BLaER1 treated with 17β-estradiol and CSF1 and Interleukin-3, amounts not matched to agents 10 nM and 100 nM (cell line): Measurements from ENCODE around the gene TOR1A.

Source experiments
- H3K27ac ChIP-seq, 11 experiments: shearing (Covaris generic); formaldehyde crosslinking; 2 replicates each; pipeline ENCODE4 v1.8.1; 2022
- H3K27me3 ChIP-seq, 11 experiments: shearing (Covaris generic); formaldehyde crosslinking; 2 replicates each; pipeline ENCODE4 v1.8.1; 2022
- H3K36me3 ChIP-seq, 11 experiments: shearing (Covaris generic); formaldehyde crosslinking; 2 replicates each; pipeline ENCODE4 v1.8.1; 2022
- H3K4me1 ChIP-seq, 10 experiments: shearing (Covaris generic); formaldehyde crosslinking; 2 replicates each; pipeline ENCODE4 v1.8.1; 2022
- H3K4me2 ChIP-seq, 11 experiments: shearing (Covaris generic); formaldehyde crosslinking; 2 replicates each; pipeline ENCODE4 v1.8.1; 2022
- H3K4me3 ChIP-seq, 10 experiments: shearing (Covaris generic); formaldehyde crosslinking; 2 replicates each; pipeline ENCODE4 v1.8.1; 2022
- H3K9ac ChIP-seq, 11 experiments: shearing (Covaris generic); formaldehyde crosslinking; 2 replicates each; pipeline ENCODE4 v1.8.1; 2022
- H3K9me3 ChIP-seq, 11 experiments: shearing (Covaris generic); formaldehyde crosslinking; replicated peaks in 1 of 11; 2 replicates each; pipeline ENCODE4 v1.8.1; 2022
- H4K20me1 ChIP-seq, 11 experiments: shearing (Covaris generic); formaldehyde crosslinking; 2 replicates each; pipeline ENCODE4 v1.8.1; 2022
- Cebpa-rat ChIP-seq, 11 experiments: shearing (Covaris generic); IDR thresholded peaks; 2 replicates each; pipeline ENCODE4 v1.8.1; 2022

Gene TOR1A

GRCh38 chr9:129858167-129858962 lies 34.4 kb upstream of the TOR1A start:
- peaks cover 45 to 78% (median 71%) of the 10 kb centered on the region in 11 experiments for H3K36me3 ChIP-seq

DNA sequence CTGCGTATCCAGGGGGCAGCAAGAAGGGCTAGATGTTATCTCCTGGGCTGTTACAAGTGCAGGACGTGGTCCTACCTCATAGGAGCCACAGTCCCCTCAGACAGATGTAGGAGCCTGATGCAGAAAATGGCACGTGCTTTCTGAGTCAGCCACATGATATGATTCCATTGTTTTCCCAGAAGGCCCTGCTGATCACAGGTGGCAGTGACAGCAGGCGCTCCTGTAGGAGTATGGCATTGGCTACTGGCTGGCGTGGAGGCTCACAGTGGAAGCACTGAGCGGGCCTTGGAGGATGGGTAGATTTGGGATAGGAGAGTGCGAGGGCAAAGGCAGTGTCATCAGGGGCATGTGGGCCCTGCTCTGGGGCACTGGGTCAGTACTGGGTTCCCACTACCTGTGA lies 33.3 kb upstream of the TOR1A start:
- H3K36me3 ChIP-seq, result peaks cover 55 to 88% (median 81%) of the 10 kb centered on the region in 11 experiments
- H3K4me1 ChIP-seq, result peaks cover 0 to 27% (median 23%) of the 10 kb centered on the region in 10 experiments; a peak in 16 of 20 replicates
- no peak overlapping the region for H3K4me2 ChIP-seq
- no peak overlapping the region for H3K9ac ChIP-seq
- no peaks in the 10 kb centered on the region for H3K9me3 ChIP-seq
- TF ChIP-seq Cebpa-rat (IDR thresholded peaks at IDR 0.05), result no peak
- H4K20me1 ChIP-seq, result peaks cover 0 to 2% (median 0%) of the 10 kb centered on the region in 11 experiments; a peak in 1 of 22 replicates
- H3K27ac ChIP-seq, result no peak overlapping the region; a peak in 1 of 22 replicates
- H3K27me3 ChIP-seq, result no peaks in the 10 kb centered on the region
- H3K4me3 ChIP-seq, result no peak overlapping the region

More at GRCh38 chr9:129858167-129858962, 34.4 kb upstream of the TOR1A start:
- no peak for TF ChIP-seq Cebpa-rat (IDR thresholded peaks at IDR 0.05)
- H3K4me3 ChIP-seq, result no peak overlapping the region
- peak overlapping the region in 2 of 11 experiments; percentile 18 to 33; a peak in 2 of 22 replicates for H3K27ac ChIP-seq
- H4K20me1 ChIP-seq, result peaks cover 0 to 2% (median 0%) of the 10 kb centered on the region in 11 experiments; a peak in 1 of 22 replicates
- H3K9ac ChIP-seq, result no peak overlapping the region
- no peaks in the 10 kb centered on the region for H3K27me3 ChIP-seq
- peaks cover 11 to 38% (median 35%) of the 10 kb centered on the region in 10 experiments for H3K4me1 ChIP-seq
- no peak overlapping the region for H3K4me2 ChIP-seq
- no peaks in the 10 kb centered on the region for H3K9me3 ChIP-seq

DNA sequence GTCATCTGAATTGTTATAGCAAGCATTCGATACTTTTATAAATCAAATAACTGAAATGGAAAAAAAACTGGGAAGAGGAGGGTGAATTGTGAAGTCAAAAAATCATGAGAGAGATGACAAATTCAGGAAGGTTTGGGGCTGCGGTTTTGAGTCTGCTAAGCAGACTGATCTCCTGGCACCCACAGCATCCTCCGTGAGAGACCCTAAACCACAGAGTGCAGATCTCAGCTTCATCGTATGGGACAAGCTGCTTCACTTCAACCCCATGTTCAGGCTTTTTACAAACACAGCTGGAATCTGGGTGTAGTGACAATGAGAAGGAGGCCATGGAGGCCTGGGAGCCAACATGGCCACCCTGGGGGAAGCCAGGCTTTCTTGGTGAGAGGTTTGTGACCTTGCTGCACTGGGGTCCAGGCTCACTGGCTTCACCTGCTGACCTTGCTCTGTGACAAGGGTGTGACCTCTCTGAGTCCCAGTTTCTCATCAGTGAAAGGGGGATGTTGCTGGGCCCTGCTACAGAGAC lies 30.7 kb upstream of the TOR1A start:
- peaks cover 62 to 93% (median 79%) of the 10 kb centered on the region in 11 experiments for H3K36me3 ChIP-seq
- peaks cover 0 to 2% (median 0%) of the 10 kb centered on the region in 11 experiments; a peak in 3 of 22 replicates for H4K20me1 ChIP-seq
- no peak overlapping the region for H3K4me2 ChIP-seq
- H3K27ac ChIP-seq, result peak overlapping the region in 1 of 11 experiments; percentile 40; a peak in 1 of 22 replicates
- no peak overlapping the region; a peak in 1 of 22 replicates for H3K9ac ChIP-seq
- no peak for TF ChIP-seq Cebpa-rat (IDR thresholded peaks at IDR 0.05)
- no peaks in the 10 kb centered on the region for H3K9me3 ChIP-seq
- peaks cover 0 to 14% (median 6%) of the 10 kb centered on the region in 10 experiments; a peak in 10 of 20 replicates for H3K4me1 ChIP-seq
- H3K27me3 ChIP-seq, result no peaks in the 10 kb centered on the region
- no peak overlapping the region for H3K4me3 ChIP-seq

GRCh38 chr9:129853614-129854013 lies 29.7 kb upstream of the TOR1A start:
- no peak for TF ChIP-seq Cebpa-rat (IDR thresholded peaks at IDR 0.05)
- H3K27ac ChIP-seq, result no peak overlapping the region
- no peak overlapping the region for H3K4me3 ChIP-seq
- H3K9ac ChIP-seq, result no peak overlapping the region
- H4K20me1 ChIP-seq, result peaks cover 0 to 10% (median 3%) of the 10 kb centered on the region in 11 experiments; a peak in 6 of 22 replicates
- no peaks in the 10 kb centered on the region for H3K9me3 ChIP-seq
- H3K4me1 ChIP-seq, result peaks cover 0 to 21% (median 10%) of the 10 kb centered on the region in 10 experiments; a peak in 11 of 20 replicates
- no peak overlapping the region for H3K4me2 ChIP-seq
- no peaks in the 10 kb centered on the region for H3K27me3 ChIP-seq
- H3K36me3 ChIP-seq, result peaks cover 57 to 92% (median 78%) of the 10 kb centered on the region in 11 experiments

DNA sequence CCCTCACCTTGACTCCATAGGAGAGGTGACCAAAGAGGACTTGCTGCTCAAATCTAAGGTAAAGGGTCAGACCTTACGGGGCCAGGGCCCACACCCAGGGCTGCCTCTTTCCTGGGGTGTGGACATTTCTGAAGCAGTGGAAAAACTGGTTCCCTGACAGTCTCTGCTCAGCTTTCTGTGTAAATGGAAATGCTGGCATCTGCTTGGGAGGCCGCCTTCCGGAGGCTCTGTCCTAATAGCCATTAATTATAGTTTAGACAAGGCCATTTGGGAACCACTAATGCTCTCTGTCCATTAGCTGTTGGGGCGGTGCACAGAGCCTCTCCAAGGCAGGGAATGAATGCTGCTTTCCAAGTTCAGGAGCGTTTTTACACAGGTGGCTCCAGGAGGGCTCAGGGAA lies 28.6 kb upstream of the TOR1A start:
- peaks cover 47 to 82% (median 68%) of the 10 kb centered on the region in 11 experiments for H3K36me3 ChIP-seq
- no peak for TF ChIP-seq Cebpa-rat (IDR thresholded peaks at IDR 0.05)
- no peak overlapping the region for H3K4me2 ChIP-seq
- H3K4me1 ChIP-seq, result peaks cover 0 to 21% (median 11%) of the 10 kb centered on the region in 10 experiments; a peak in 12 of 20 replicates
- H3K9me3 ChIP-seq, result no peaks in the 10 kb centered on the region
- peaks cover 0 to 10% (median 3%) of the 10 kb centered on the region in 11 experiments; a peak in 6 of 22 replicates for H4K20me1 ChIP-seq
- H3K9ac ChIP-seq, result no peak overlapping the region
- H3K4me3 ChIP-seq, result no peak overlapping the region
- no peak overlapping the region for H3K27ac ChIP-seq
- no peaks in the 10 kb centered on the region for H3K27me3 ChIP-seq

GRCh38 chr9:129851821-129852220 lies 27.9 kb upstream of the TOR1A start:
- peaks cover 46 to 74% (median 62%) of the 10 kb centered on the region in 11 experiments for H3K36me3 ChIP-seq
- TF ChIP-seq Cebpa-rat (IDR thresholded peaks at IDR 0.05), result no peak
- no peak overlapping the region for H3K27ac ChIP-seq
- peaks cover 5 to 23% (median 16%) of the 10 kb centered on the region in 10 experiments; a peak in 19 of 20 replicates for H3K4me1 ChIP-seq
- no peak overlapping the region for H3K9ac ChIP-seq
- no peak overlapping the region for H3K4me3 ChIP-seq
- H3K9me3 ChIP-seq, result no peaks in the 10 kb centered on the region
- H3K27me3 ChIP-seq, result no peaks in the 10 kb centered on the region
- peaks cover 0 to 10% (median 3%) of the 10 kb centered on the region in 11 experiments; a peak in 6 of 22 replicates for H4K20me1 ChIP-seq
- no peak overlapping the region; a peak in 1 of 22 replicates for H3K4me2 ChIP-seq

GRCh38 chr9:129850821-129851550 lies 27.1 kb upstream of the TOR1A start:
- Histone ChIP-seq H3K36me3 (peaks cover 41 to 66% (median 55%) of the 10 kb centered on the region in 11 experiments), H3K27me3 (no peaks in the 10 kb centered on the region), H3K9me3 (no peaks in the 10 kb centered on the region), H3K4me2 (peak overlapping the region in 2 of 11 experiments; percentile 13 to 28; a peak in 2 of 22 replicates), H3K27ac (no peak overlapping the region), H3K4me3 (no peak overlapping the region), H3K9ac (no peak overlapping the region), H4K20me1 (peaks cover 0 to 10% (median 3%) of the 10 kb centered on the region in 11 experiments; a peak in 6 of 22 replicates), H3K4me1 (peaks cover 7 to 28% (median 19%) of the 10 kb centered on the region in 10 experiments; a peak in 19 of 20 replicates)
- no peak for TF ChIP-seq Cebpa-rat (IDR thresholded peaks at IDR 0.05)

- H3K27ac ChIP-seq, result no peak overlapping the region
- peaks cover 0 to 10% (median 3%) of the 10 kb centered on the region in 11 experiments; a peak in 6 of 22 replicates for H4K20me1 ChIP-seq
- H3K9me3 ChIP-seq, result no peaks in the 10 kb centered on the region
- H3K9ac ChIP-seq, result no peak overlapping the region
- H3K4me1 ChIP-seq, result peaks cover 7 to 35% (median 22%) of the 10 kb centered on the region in 10 experiments; a peak in 19 of 20 replicates
- TF ChIP-seq Cebpa-rat (IDR thresholded peaks at IDR 0.05), result no peak
- H3K36me3 ChIP-seq, result peaks cover 35 to 55% (median 47%) of the 10 kb centered on the region in 11 experiments
- H3K4me3 ChIP-seq, result no peak overlapping the region
- no peaks in the 10 kb centered on the region for H3K27me3 ChIP-seq
- no peak overlapping the region for H3K4me2 ChIP-seq
These were observed 26.0 kb upstream of the TOR1A start for GRCh38 chr9:129849901-129850300.
